Upper lobe of right lung (tissue), 1 donor: ENCODE data around the gene KCNJ6. TPM values are rescaled to one million over a fixed set of nuclear protein-coding genes. Genes with fewer than 3 reads are reported as not detected.
A peak's percentile ranks its signal among the peaks of the same experiment; 100 is the strongest.
"Not testable (repeated sequence)": the region's sequence is repeated elsewhere in the genome, so short reads cannot be mapped to it uniquely, and the experiment has no call there.

Experiments
- ATAC-seq: fragments of 200-7000 bp; cut with Tn5 transposase; one replicate; pipeline ENCODE4 v1.9.1; 2020; ENCODE audit warnings: mild to moderate bottlenecking, moderate library complexity
- DNase-seq: peaks from one replicate; pipeline ENCODE4 v3.0.0-alpha.2; 2020
- H3K27ac ChIP-seq: fragments of 200-600 bp; one replicate; pipeline ENCODE4 v1.8.0; 2022
- H3K27me3 ChIP-seq: fragments of 200-600 bp; one replicate; pipeline ENCODE4 v1.8.0; 2022; ENCODE audit warnings: mild to moderate bottlenecking
- H3K36me3 ChIP-seq: fragments of 200-600 bp; one replicate; pipeline ENCODE4 v1.8.0; 2022
- H3K4me1 ChIP-seq: fragments of 200-600 bp; one replicate; pipeline ENCODE4 v1.8.0; 2022
- H3K4me3 ChIP-seq: fragments of 200-600 bp; one replicate; pipeline ENCODE4 v1.8.0; 2022; ENCODE audit warnings: mild to moderate bottlenecking
- H3K9me3 ChIP-seq: fragments of 200-600 bp; one replicate; pipeline ENCODE4 v1.8.0; 2022
- CTCF ChIP-seq: fragments of 200-600 bp; IDR thresholded peaks from one replicate; pipeline ENCODE4 v1.8.0; 2022; ENCODE audit warnings: antibody characterized with exemption
- intact Hi-C: fragments of 100-400 bp; cut with DNase I; formaldehyde crosslinking; loops from one replicate; pipeline ENCODE4 v1.11.0; 2022
- total RNA-seq: library from RNA; stranded (reverse); fragmentation: NEBNext Ultra II Directional; extraction: Animal tissue kit (Norgen Biotek cat#: 25700); gene quantifications from one replicate; pipeline ENCODE4 v1.2.1, GENCODE V29; 2021
- donor health status: DM: no; HTN: yes; CAD: no; lungs with severe emphysema.

KCNJ6 gene
- total RNA-seq, 1 donor from 2014 or later: 0.06 TPM

GRCh38 chr21:37670883-37671282 lies 245.4 kb downstream of the KCNJ6 start:
- DNase-seq (no peak), ATAC-seq (peak; percentile 46)

GRCh38 chr21:37669249-37669648 lies 247.0 kb downstream of the KCNJ6 start:
- DNase-seq (no peak), ATAC-seq (no peak)
- intact Hi-C loops: no loop called here
- TF ChIP-seq CTCF: no peak
- Histone ChIP-seq H3K9me3 (no peaks in the 10 kb centered on the region), H3K4me1 (no peaks in the 10 kb centered on the region), H3K36me3 (no peaks in the 10 kb centered on the region), H3K27me3 (peaks cover 3% of the 10 kb centered on the region), H3K4me3 (no peak overlapping the region), H3K27ac (no peak overlapping the region)

More at GRCh38 chr21:37670883-37671282, 245.4 kb downstream of the KCNJ6 start:
- Histone ChIP-seq H3K9me3 (no peaks in the 10 kb centered on the region), H3K4me3 (no peak overlapping the region), H3K4me1 (peaks cover 6% of the 10 kb centered on the region), H3K27ac (no peak overlapping the region), H3K36me3 (no peaks in the 10 kb centered on the region), H3K27me3 (peaks cover 10% of the 10 kb centered on the region)
- intact Hi-C loops: no loop called here
- TF ChIP-seq CTCF: no peak

GRCh38 chr21:37668462-37669239 lies 247.6 kb downstream of the KCNJ6 start:
- Histone ChIP-seq H3K27ac (no peak overlapping the region), H3K36me3 (no peaks in the 10 kb centered on the region), H3K4me3 (no peak overlapping the region), H3K27me3 (no peaks in the 10 kb centered on the region), H3K9me3 (no peaks in the 10 kb centered on the region), H3K4me1 (no peaks in the 10 kb centered on the region)
- DNase-seq: no peak
- intact Hi-C loops: no loop called here
- ATAC-seq: no peak
- TF ChIP-seq CTCF: no peak

- H3K4me1 ChIP-seq: no peaks in the 10 kb centered on the region
- H3K9me3 ChIP-seq: no peaks in the 10 kb centered on the region
- ATAC-seq: peak; percentile 50
- no peaks in the 10 kb centered on the region for H3K27me3 ChIP-seq
- intact Hi-C loops: no loop called here
- H3K27ac ChIP-seq: no peak overlapping the region
- no peaks in the 10 kb centered on the region for H3K36me3 ChIP-seq
- no peak for TF ChIP-seq CTCF
- no peak overlapping the region for H3K4me3 ChIP-seq
- no peak for DNase-seq
Measured at GRCh38 chr21:37667380-37667779, 248.9 kb downstream of the KCNJ6 start.

GRCh38 chr21:37665230-37666024 lies 250.8 kb downstream of the KCNJ6 start:
- no peak for TF ChIP-seq CTCF
- no peak for DNase-seq

GRCh38 chr21:37662227-37662626 lies 254.0 kb downstream of the KCNJ6 start:
- H3K27ac ChIP-seq, H3K9me3 ChIP-seq, H3K36me3 ChIP-seq, H3K4me3 ChIP-seq, H3K27me3 ChIP-seq, DNase-seq, ATAC-seq, intact Hi-C loops: not testable (repeated sequence)
- peaks cover 19% of the 10 kb centered on the region for H3K4me1 ChIP-seq

More at GRCh38 chr21:37665230-37666024, 250.8 kb downstream of the KCNJ6 start:
- ATAC-seq: peak; percentile 33
- Histone ChIP-seq H3K27ac (no peak overlapping the region), H3K4me1 (no peaks in the 10 kb centered on the region), H3K27me3 (no peaks in the 10 kb centered on the region), H3K4me3 (no peak overlapping the region), H3K9me3 (no peaks in the 10 kb centered on the region), H3K36me3 (no peaks in the 10 kb centered on the region)
- intact Hi-C loops: no loop called here
